ENCODE measurements around the gene CASS4. TPM values are rescaled to one million over a fixed set of nuclear protein-coding genes. Genes with fewer than 3 reads are reported as not detected.

The CASS4 gene
- total RNA-seq, 1 donor from 2014 or later: not detected

- TF ChIP-seq CTCF (IDR thresholded peaks at IDR 0.05; ENCODE audit: insufficient read depth, low read length, severe bottlenecking): no peak
- no peak for FAIRE-seq
- Histone ChIP-seq H3K36me3 (ENCODE audit: control insufficient read depth, insufficient read depth, low read length) (no peaks in the 10 kb centered on the region), H3K27me3 (ENCODE audit: control insufficient read depth, insufficient read depth, low read length) (no peaks in the 10 kb centered on the region), H3K4me3 (ENCODE audit: low read depth, low read length) (no peak overlapping the region)
- DNase-seq (ENCODE audit: low read depth): no peak
Measured at GRCh38 chr20:56437196-56437960, 25.3 kb downstream of the CASS4 start.

- FAIRE-seq (no peak), DNase-seq (ENCODE audit: low read depth) (no peak)
Measured at GRCh38 chr20:56438284-56438683, 26.2 kb downstream of the CASS4 start.

GRCh38 chr20:56439771-56440291 lies 27.8 kb downstream of the CASS4 start:
- Histone ChIP-seq H3K4me3 (ENCODE audit: low read depth, low read length) (no peak overlapping the region), H3K36me3 (ENCODE audit: control insufficient read depth, insufficient read depth, low read length) (no peaks in the 10 kb centered on the region), H3K27me3 (ENCODE audit: control insufficient read depth, insufficient read depth, low read length) (no peaks in the 10 kb centered on the region)
- DNase-seq (ENCODE audit: low read depth) (no peak), FAIRE-seq (no peak)
- no peak for TF ChIP-seq CTCF (IDR thresholded peaks at IDR 0.05; ENCODE audit: insufficient read depth, low read length, severe bottlenecking)

More at GRCh38 chr20:56438284-56438683, 26.2 kb downstream of the CASS4 start:
- H3K4me3 ChIP-seq (ENCODE audit: low read depth, low read length): no peak overlapping the region
- no peaks in the 10 kb centered on the region for H3K27me3 ChIP-seq (ENCODE audit: control insufficient read depth, insufficient read depth, low read length)
- H3K36me3 ChIP-seq (ENCODE audit: control insufficient read depth, insufficient read depth, low read length): no peaks in the 10 kb centered on the region
- TF ChIP-seq CTCF (IDR thresholded peaks at IDR 0.05; ENCODE audit: insufficient read depth, low read length, severe bottlenecking): no peak

- no peak for TF ChIP-seq CTCF (IDR thresholded peaks at IDR 0.05; ENCODE audit: insufficient read depth, low read length, severe bottlenecking)
- DNase-seq (ENCODE audit: low read depth) (no peak), FAIRE-seq (no peak)
- no peaks in the 10 kb centered on the region for H3K36me3 ChIP-seq (ENCODE audit: control insufficient read depth, insufficient read depth, low read length)
- no peaks in the 10 kb centered on the region for H3K27me3 ChIP-seq (ENCODE audit: control insufficient read depth, insufficient read depth, low read length)
- H3K4me3 ChIP-seq (ENCODE audit: low read depth, low read length): no peak overlapping the region
Measured at GRCh38 chr20:56440346-56441007, 28.4 kb downstream of the CASS4 start.

- FAIRE-seq: no peak
- DNase-seq (ENCODE audit: low read depth): no peak
- no peak for TF ChIP-seq CTCF (IDR thresholded peaks at IDR 0.05; ENCODE audit: insufficient read depth, low read length, severe bottlenecking)
Measured at GRCh38 chr20:56442389-56443365, 30.6 kb downstream of the CASS4 start.

More at GRCh38 chr20:56442389-56443365, 30.6 kb downstream of the CASS4 start:
- Histone ChIP-seq H3K27me3 (ENCODE audit: control insufficient read depth, insufficient read depth, low read length) (no peaks in the 10 kb centered on the region), H3K36me3 (ENCODE audit: control insufficient read depth, insufficient read depth, low read length) (no peaks in the 10 kb centered on the region), H3K4me3 (ENCODE audit: low read depth, low read length) (no peak overlapping the region)
